Endothelial cell of umbilical vein (primary cell): Measurements from ENCODE around the gene DDX51. TPM values are rescaled to one million over a fixed set of nuclear protein-coding genes. Genes with fewer than 3 reads are reported as not detected.

ENCODE experiments used
- BruUV-seq: library from RNA; stranded (reverse); fragments of 400-500 nt; replicated peaks from 2 replicates; lab custom pipeline; 2021; lab: Mats Ljungman, UMichigan
- CTCF ChIA-PET: fragments of 300-600, 350-600 bp; sonication (Branson Sonifier 250); formaldehyde crosslinking; loops from one replicate; lab custom pipeline; 2021; ENCODE audit warnings: antibody characterized with exemption, inconsistent platforms; lab: Charles Lee
- POLR2A ChIA-PET: fragments of 300-600, 350-600 bp; sonication (Branson Sonifier 250); formaldehyde crosslinking; loops from one replicate; lab custom pipeline; 2021; ENCODE audit warnings: antibody characterized with exemption, inconsistent platforms; lab: Charles Lee
- DNase-seq: peaks from one replicate; pipeline ENCODE4 v3.0.0-alpha.2; 2011; ENCODE audit warnings: low read depth, low spot score
- FAIRE-seq: peaks from 2 replicates; lab custom pipeline; 2011; peaks lifted over from hg19 to GRCh38; lab: Jason Lieb, UNC
- H2AFZ ChIP-seq: 2 replicates; pipeline ENCODE4 v1.6.0; 2012; ENCODE audit warnings: low read depth, low read length, control low read depth, inconsistent platforms
- H3K27ac ChIP-seq: 2 replicates; pipeline ENCODE4 v1.5.1; 2011; ENCODE audit warnings: low read depth, mild to moderate bottlenecking, control low read depth, low read length, moderate library complexity; ENCODE audit not compliant: insufficient read depth
- H3K27me3 ChIP-seq, 2 experiments: 2 replicates each; pipeline versions ENCODE4 v1.6.0 to v1.6.1; 2011; ENCODE audit warnings: low read length in 2 of 2, mixed read lengths in 1 of 2; ENCODE audit not compliant: control insufficient read depth in 2 of 2, insufficient read depth in 2 of 2
- H3K36me3 ChIP-seq, 2 experiments: 2 replicates in 1 of 2; 3 replicates in 1 of 2; pipeline ENCODE4 v1.5.1; 2011; ENCODE audit warnings: low read length in 2 of 2, mild to moderate bottlenecking in 1 of 2, moderate library complexity in 1 of 2; ENCODE audit not compliant: control insufficient read depth in 2 of 2, insufficient read depth in 2 of 2; ENCODE audit errors: extremely low read depth in 1 of 2
- H3K4me1 ChIP-seq: 3 replicates; pipeline ENCODE4 v1.5.1; 2011; ENCODE audit warnings: mild to moderate bottlenecking, low read length; ENCODE audit not compliant: control insufficient read depth, insufficient read depth; ENCODE audit errors: extremely low read depth
- H3K4me2 ChIP-seq: 2 replicates; pipeline ENCODE4 v1.6.1; 2011; ENCODE audit warnings: low read length, control low read depth, mixed read lengths; ENCODE audit not compliant: insufficient read depth
- H3K4me3 ChIP-seq, 3 experiments: fragments of 200-600 bp in 1 of 3; sonication (generic), shearing (Covaris generic) in 1 of 3; replicated peaks in 1 of 3; 2 replicates each; pipeline ENCODE4 v1.5.1; 2011 to 2016; ENCODE audit warnings: control low read depth in 3 of 3, low read length in 3 of 3, mild to moderate bottlenecking in 2 of 3, inconsistent platforms in 1 of 3, low read depth in 1 of 3, moderate library complexity in 1 of 3; ENCODE audit not compliant: insufficient read depth in 1 of 3
- H3K79me2 ChIP-seq: 2 replicates; pipeline ENCODE4 v1.6.0; 2012; ENCODE audit warnings: low read length, inconsistent platforms; ENCODE audit not compliant: control insufficient read depth, insufficient read depth
- H3K9ac ChIP-seq: replicated peaks from 2 replicates; pipeline ENCODE3; 2011; ENCODE audit warnings: low read length, control low read depth; ENCODE audit not compliant: insufficient read depth; ENCODE audit errors: extremely low read depth
- H3K9me1 ChIP-seq: replicated peaks from 3 replicates; pipeline ENCODE4 v1.6.0; 2011; ENCODE audit warnings: mild to moderate bottlenecking, low read length; ENCODE audit not compliant: control insufficient read depth, insufficient read depth; ENCODE audit errors: extremely low read depth
- H3K9me3 ChIP-seq: replicated peaks from 2 replicates; pipeline ENCODE4 v1.5.1; 2012; ENCODE audit warnings: low read length, inconsistent platforms; ENCODE audit not compliant: control insufficient read depth, insufficient read depth
- H4K20me1 ChIP-seq: replicated peaks from 2 replicates; pipeline ENCODE3; 2011; ENCODE audit warnings: mild to moderate bottlenecking, low read length; ENCODE audit not compliant: control insufficient read depth, insufficient read depth; ENCODE audit errors: extremely low read depth
- EZH2 ChIP-seq: IDR thresholded peaks from 2 replicates; pipeline ENCODE4 v1.6.1; 2012; ENCODE audit warnings: borderline replicate concordance, low read depth, mild to moderate bottlenecking, moderate library complexity, low read length, inconsistent platforms; ENCODE audit not compliant: severe bottlenecking
- FOS ChIP-seq: IDR thresholded peaks from 2 replicates; pipeline ENCODE4 v1.6.1; 2011; ENCODE audit warnings: mild to moderate bottlenecking, low read length, moderate library complexity, borderline replicate concordance; ENCODE audit not compliant: insufficient read depth
- GATA2 ChIP-seq: IDR thresholded peaks from 2 replicates; pipeline ENCODE4 v1.7.0; 2011; ENCODE audit warnings: low read depth, mild to moderate bottlenecking, moderate library complexity, mixed read lengths, low read length; ENCODE audit not compliant: insufficient read length, insufficient read depth
- JUN ChIP-seq: IDR thresholded peaks from 2 replicates; pipeline ENCODE4 v1.6.1; 2011; ENCODE audit warnings: borderline replicate concordance, low read depth; ENCODE audit not compliant: insufficient read length, insufficient read depth
- MAX ChIP-seq: IDR thresholded peaks from 2 replicates; pipeline ENCODE4 v1.6.1; 2011; ENCODE audit not compliant: insufficient read depth, insufficient read length
- MYC ChIP-seq: IDR thresholded peaks from one replicate; pipeline ENCODE4 v1.6.1; 2011; ENCODE audit warnings: mild to moderate bottlenecking, low read depth, low read length
- POLR2AphosphoS5 ChIP-seq: IDR thresholded peaks from 2 replicates; pipeline ENCODE4 v1.6.1; 2012; ENCODE audit warnings: low read depth, mild to moderate bottlenecking, control low read depth, low read length, moderate library complexity; ENCODE audit not compliant: insufficient read depth
- dilution Hi-C: fragments of 300-500 bp; cut with MboI; formaldehyde crosslinking; loops from one replicate; pipeline ENCODE4 v1.15.0; 2019; ENCODE audit warnings: low sequenced_read_pairs; ENCODE audit not compliant: extremely low pct_ligation_motif_present
- intact Hi-C: fragments of 100-400 bp; cut with micrococcal nuclease; formaldehyde crosslinking; loops from one replicate; pipeline ENCODE4 v1.10.0; 2022
- polyA plus RNA-seq, 4 experiments: library from polyadenylated mRNA; depleted of rRNA in 3 of 4; stranded (reverse) in 3 of 4; unstranded in 1 of 4; fragments of >200 nt; gene quantifications; 2 replicates each; pipeline versions ENCODE4 v1.2.1 to v1.2.3, GENCODE V29; 2011 to 2012; ENCODE audit warnings: missing spikeins in 1 of 4
- total RNA-seq: library from RNA; stranded (reverse); gene quantifications from 2 replicates; pipeline ENCODE4 v1.2.3, GENCODE V29; 2021

The DDX51 gene
- total and polyA plus RNA-seq, 2 donors (not counting 3 experiments of a cell fraction or from before 2014, with no cell fraction given) = 11.4 to 23.5 TPM

DNA sequence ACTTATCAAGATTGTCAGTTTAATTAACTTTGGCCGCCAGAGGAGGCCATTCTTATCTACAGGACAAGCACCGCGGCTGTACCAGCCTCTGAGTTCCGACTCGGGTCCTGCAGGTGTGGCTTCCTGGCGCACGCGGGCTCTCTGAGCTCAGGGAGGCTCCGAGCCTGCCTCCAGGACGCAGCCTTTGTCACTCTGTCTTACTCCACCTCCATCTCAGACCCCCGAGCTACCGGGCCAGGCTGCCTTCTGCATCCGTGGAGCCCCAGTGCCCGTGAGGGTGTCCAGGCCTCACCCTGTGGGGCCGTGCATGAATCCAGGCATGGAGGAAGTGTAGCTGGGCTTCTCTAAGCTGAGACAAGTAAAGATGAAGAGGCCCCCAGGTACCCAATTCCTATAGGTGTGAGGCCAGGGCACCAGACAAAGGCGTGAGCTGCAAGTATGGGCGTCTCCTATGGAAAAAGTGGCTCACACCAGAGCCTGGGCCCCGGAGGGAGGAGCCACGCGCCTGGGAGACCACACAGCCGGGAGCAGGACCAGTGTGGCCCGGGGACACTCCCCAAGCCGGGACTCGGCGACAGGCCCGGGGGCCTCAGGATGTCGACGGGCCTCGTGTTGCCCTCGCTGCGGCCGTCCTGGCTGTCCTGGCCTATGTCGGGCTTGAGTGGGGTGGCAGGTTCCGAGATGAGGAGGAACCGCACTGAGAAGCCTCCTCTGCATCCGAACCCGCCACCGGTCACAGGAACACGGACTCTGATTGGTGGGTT, 42.9 kb upstream of the DDX51 start:
- no peak for TF ChIP-seq MYC
- no peak for TF ChIP-seq GATA2
- TF ChIP-seq FOS = no peak
- no peak for TF ChIP-seq POLR2AphosphoS5
- TF ChIP-seq EZH2 = no peak
- TF ChIP-seq JUN = no peak
- TF ChIP-seq MAX = no peak
- ChIA-PET POLR2A (no interaction called here), CTCF (no interaction called here)
- Histone ChIP-seq H2AFZ (no peak overlapping the region), H3K4me3 (no peak overlapping the region), H3K27me3 (peaks cover 0 to 5% of the 10 kb centered on the region in 2 experiments), H4K20me1 (no peaks in the 10 kb centered on the region), H3K9me3 (no peaks in the 10 kb centered on the region), H3K36me3 (no peaks in the 10 kb centered on the region), H3K4me2 (no peak overlapping the region), H3K9me1 (no peaks in the 10 kb centered on the region), H3K79me2 (no peaks in the 10 kb centered on the region), H3K4me1 (peaks cover 8% of the 10 kb centered on the region), H3K27ac (no peak overlapping the region), H3K9ac (no peak overlapping the region)
- DNase-seq = no peak
- FAIRE-seq = no peak
- BruUV-seq = no TSS peak
- intact Hi-C loops = no loop called here
- dilution Hi-C loops = no loop called here
